NCI-H2081 (cell line): ENCODE data around the gene SPC25.
A peak's percentile ranks its signal among the peaks of the same experiment; 100 is the strongest.
"Not testable (repeated sequence)": the region's sequence is repeated elsewhere in the genome, so short reads cannot be mapped to it uniquely, and the experiment has no call there.

ENCODE experiments used
- DNase-seq, 2 experiments: peaks; one replicate each; lab custom pipeline; 2025; lab: John Stamatoyannopoulos, UW

SPC25 gene

GRCh38 chr2:168890006-168890782, at the start of gene SPC25:
SPC25 (minus strand) TSS chr2:168890430; CDS start chr2:168889519, 911 bp downstream.
- DNase-seq, result peak; percentile 93 to 97

- no peak for DNase-seq
Observed at GRCh38 chr2:168939918-168940317, 49.7 kb upstream of the SPC25 start.

- DNase-seq, result no peak
Observed at GRCh38 chr2:168939061-168939460, 48.8 kb upstream of the SPC25 start.

- DNase-seq, result no peak
Observed at GRCh38 chr2:168935810-168936581, 45.8 kb upstream of the SPC25 start.

GRCh38 chr2:168934826-168935225, 44.6 kb upstream of the SPC25 start:
- DNase-seq, result no peak

- not testable (repeated sequence) for DNase-seq
Observed at GRCh38 chr2:168932174-168932573, 41.9 kb upstream of the SPC25 start.

GRCh38 chr2:168930242-168930641, 40.0 kb upstream of the SPC25 start:
- DNase-seq, result no peak

- DNase-seq, result no peak
Observed at GRCh38 chr2:168929031-168929430, 38.8 kb upstream of the SPC25 start.

- DNase-seq, result no peak
Observed at GRCh38 chr2:168928113-168928831, 38.0 kb upstream of the SPC25 start.

GRCh38 chr2:168926621-168927386, 36.6 kb upstream of the SPC25 start:
- DNase-seq, result no peak

- DNase-seq, result peak; percentile 21 to 38
Observed at GRCh38 chr2:168920504-168921157, 30.4 kb upstream of the SPC25 start.

GRCh38 chr2:168916331-168916675, 26.1 kb upstream of the SPC25 start:
- DNase-seq, result peak in 1 of 2 experiments; percentile 46

GRCh38 chr2:168915441-168916330, 25.5 kb upstream of the SPC25 start:
- DNase-seq, result no peak

GRCh38 chr2:168913495-168913894, 23.3 kb upstream of the SPC25 start:
- DNase-seq, result no peak

- DNase-seq, result peak; percentile 9 to 49
Observed at GRCh38 chr2:168912901-168913369, 22.7 kb upstream of the SPC25 start.

GRCh38 chr2:168912466-168912865, 22.2 kb upstream of the SPC25 start:
- no peak for DNase-seq

GRCh38 chr2:168910330-168910729, 20.1 kb upstream of the SPC25 start:
- peak in 1 of 2 experiments; percentile 16 for DNase-seq

- DNase-seq, result no peak
Observed at GRCh38 chr2:168907940-168908662, 17.9 kb upstream of the SPC25 start.

GRCh38 chr2:168904358-168904757, 14.1 kb upstream of the SPC25 start:
- no peak for DNase-seq
